GM12874 (cell line): ENCODE results near the gene TMEM86B.

Source experiments
- TF ChIP-seq, protein P1 (sequence below): IDR thresholded peaks from 2 replicates; pipeline ENCODE4 v1.5.1; 2011; ENCODE audit warnings: low read depth, mild to moderate bottlenecking, control low read depth, low read length, moderate library complexity; ENCODE audit not compliant: insufficient read depth

TMEM86B gene

DNA sequence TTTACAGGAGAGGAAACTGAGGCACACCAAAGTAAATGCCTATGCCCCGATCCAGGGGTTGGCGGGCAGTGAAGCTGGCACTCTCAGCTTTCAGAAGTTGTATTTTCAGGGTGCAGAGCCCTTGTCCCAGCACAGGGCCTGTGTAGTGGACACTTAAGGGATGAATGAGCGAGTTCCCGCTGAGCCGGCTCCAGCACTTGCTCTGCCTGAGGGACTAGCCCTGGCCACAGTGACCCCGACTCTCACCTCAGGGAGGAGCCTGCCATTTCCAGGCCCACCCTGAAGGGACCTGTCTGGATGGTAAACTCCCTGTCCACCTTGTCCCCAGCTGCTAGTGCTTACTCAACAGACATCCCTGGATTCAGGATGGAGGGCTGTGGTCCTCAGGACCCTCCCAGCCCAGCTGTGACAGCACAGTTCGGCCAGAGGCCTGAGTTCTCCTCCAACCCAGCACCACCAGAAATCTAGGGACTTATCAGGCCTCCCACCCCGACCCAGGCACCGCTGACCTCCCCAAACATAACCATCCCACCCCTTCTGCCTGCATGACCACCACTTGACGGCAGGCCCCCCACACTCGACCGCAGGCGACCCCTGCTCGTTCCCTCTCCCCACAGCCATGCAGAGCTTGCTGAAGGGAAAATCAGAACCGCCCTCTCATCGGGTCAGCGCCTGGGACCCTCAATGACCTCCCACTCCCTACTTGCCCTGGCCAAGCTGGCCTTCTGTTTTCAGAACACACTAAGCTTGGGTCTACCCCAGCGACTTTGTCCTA lies 21.9 kb upstream of the TMEM86B start:
- TF ChIP-seq, protein P1, sequence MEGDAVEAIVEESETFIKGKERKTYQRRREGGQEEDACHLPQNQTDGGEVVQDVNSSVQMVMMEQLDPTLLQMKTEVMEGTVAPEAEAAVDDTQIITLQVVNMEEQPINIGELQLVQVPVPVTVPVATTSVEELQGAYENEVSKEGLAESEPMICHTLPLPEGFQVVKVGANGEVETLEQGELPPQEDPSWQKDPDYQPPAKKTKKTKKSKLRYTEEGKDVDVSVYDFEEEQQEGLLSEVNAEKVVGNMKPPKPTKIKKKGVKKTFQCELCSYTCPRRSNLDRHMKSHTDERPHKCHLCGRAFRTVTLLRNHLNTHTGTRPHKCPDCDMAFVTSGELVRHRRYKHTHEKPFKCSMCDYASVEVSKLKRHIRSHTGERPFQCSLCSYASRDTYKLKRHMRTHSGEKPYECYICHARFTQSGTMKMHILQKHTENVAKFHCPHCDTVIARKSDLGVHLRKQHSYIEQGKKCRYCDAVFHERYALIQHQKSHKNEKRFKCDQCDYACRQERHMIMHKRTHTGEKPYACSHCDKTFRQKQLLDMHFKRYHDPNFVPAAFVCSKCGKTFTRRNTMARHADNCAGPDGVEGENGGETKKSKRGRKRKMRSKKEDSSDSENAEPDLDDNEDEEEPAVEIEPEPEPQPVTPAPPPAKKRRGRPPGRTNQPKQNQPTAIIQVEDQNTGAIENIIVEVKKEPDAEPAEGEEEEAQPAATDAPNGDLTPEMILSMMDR, result no peak

DNA sequence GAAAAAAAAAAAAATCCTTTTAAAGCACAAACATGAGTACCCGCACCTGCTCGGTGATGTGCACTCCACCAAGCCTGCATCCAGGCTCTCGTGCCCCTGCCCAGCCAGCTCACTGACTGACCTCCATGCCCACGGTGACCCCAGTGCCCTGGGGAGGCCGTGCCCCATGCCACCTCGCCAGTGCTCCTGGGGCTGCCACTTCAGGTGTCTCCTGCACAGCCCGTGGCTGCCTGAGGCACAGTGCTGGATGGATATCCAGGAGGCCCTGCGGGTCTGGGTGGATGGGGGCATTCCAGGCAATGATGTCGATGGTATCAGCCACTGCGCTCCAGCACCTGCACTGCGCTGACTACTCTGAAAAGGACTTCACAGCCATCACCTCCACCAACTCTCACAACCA lies 21.3 kb upstream of the TMEM86B start:
- TF ChIP-seq, protein P1, result no peak

DNA sequence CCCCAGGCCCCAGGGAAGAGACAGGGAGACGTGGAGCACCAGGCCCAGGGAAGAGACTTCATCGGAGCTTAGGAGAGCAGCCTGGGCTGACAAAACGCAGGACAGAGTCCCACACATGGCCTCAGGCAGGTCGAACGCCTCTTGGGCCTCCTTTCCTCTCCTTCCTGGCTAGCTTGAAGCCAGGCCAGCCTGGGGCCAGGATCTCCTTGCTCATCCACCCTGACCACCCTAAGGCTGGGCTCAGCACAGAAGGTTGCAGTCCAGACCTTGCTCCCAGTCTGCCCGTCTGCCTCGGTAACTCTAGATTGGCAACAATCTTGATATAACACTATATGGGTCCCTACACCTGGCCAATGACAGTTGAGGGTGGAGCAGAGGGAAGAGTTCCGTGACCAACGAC lies 20.1 kb upstream of the TMEM86B start:
- TF ChIP-seq, protein P1, result no peak

DNA sequence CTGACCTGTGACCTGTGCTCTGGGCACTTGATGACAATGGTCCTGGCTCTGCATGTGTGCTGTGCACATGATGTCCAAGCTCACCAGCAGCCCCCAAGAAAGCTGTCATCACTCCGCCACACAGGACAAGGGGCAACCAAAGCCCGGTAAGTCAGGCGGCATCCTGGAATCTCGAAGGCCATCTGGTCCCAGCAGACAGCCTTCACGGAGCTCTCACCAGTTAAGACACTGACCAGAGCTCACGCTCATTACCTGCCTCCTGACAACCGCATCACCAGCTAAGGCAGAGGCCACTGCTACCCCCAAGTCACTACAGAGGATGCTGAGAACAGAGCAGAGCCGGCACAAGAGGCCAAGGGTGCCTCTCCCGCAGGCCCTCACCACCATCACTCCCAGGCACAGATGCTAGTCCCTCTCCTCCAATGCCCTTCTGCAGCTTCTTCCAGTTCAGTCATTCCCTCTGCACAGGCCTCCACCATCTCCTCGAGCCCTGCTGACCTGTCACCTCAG lies 19.7 kb upstream of the TMEM86B start:
- TF ChIP-seq, protein P1, result no peak

DNA sequence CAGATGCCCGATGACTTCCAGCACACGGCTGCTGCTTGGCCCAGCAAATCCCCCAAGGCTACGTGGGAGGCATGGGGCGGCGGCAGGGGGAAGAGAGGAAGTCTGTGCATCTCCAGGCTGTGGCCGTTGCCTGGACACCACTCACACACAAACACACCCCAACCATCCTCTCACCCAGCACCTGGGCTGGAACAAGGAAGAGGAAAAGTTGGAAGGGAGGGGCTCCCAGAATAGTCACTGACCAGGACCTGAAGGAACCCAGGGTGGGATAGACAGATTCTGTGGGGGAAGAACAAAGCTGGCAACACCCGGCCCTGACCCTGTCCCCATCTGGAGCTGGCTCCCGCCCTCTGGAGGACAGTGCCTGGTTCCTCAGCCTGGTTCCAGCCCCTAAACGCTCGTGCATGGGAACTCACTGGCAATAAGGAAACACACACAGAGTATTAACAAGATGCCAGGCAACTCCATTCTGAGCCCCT lies 19.1 kb upstream of the TMEM86B start:
- TF ChIP-seq, protein P1, result no peak

DNA sequence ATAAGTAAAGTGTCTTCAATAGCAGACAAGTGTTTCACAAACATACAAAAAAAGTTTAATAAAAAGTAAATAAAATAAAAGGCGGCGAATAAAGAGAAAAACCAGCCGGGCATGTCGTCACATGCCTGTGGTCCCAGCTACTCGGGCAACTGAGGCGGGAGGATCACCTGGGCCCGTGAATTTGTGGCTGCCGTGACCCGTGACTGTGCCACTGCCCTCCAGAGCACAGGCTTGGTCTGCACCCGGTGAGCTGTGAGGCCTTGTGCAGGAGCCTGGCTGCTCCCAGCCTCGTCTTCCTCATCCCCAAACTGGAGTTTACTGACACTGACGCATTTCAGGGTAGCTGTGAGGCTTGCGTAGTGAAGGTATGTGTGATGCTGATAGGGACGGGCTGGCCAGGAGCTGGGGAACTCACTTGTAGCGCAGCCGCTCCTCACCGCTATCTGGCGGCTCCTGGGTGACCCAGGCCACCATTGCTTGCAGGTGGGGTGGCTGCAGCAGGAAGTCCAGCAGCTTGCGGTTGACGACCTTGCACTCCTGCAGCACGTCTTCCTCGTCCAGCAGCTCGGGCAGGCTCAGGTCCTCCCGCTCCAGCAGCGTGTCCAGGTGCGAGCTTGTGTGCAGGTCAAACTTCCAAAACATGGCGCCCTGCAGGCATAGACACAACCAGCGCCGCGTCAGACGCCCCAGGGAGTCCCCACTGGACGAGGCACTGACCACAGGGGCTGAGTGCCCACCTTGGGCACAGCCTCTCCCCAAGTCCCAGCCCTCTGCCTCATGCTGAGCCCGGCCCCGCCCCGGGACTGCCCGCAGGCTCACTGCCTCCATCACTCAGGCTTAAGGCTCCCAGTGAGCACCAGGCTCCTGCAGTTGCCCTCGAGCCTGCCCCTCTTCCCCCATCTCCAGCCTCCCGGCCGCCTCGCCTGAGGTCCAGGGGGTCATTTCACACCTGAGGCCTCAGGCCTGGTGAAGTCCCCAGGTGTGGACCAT lies 18.2 kb upstream of the TMEM86B start:
- TF ChIP-seq, protein P1, result no peak

DNA sequence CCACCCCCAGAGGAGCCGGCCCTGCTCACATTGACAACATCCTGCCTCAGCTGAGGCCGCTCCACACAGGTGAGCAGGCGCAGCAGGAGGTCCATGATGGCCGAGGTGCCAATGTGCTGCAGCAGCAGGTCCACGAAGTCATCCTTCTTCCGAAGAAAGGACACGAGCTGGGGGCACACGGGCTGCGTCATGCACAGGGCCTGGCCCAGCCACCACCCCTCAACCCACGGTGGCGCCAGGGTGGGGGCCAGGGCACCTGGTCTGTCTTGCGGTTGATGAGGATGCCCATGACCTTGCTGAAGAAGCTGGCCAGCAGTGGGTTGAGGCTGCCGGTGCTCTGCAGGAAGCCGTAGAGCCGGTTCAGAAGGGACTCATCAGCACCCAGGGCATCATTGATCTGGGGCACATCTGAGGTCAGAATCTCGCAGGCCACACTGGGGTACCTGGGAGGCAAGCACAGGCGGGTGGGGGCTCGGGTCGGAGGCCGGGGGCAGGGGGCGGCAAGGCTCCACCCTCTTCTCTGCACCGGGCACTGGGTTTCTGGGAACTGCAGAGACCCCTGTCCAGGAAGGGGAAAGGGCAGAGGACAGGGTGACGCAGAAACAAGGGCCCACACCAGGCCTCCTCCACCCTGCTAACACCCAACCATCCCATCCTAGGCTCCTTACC lies 16.8 kb upstream of the TMEM86B start:
- TF ChIP-seq, protein P1, result no peak
